ENCODE measurements around the gene RPL10A.

The RPL10A gene

DNA sequence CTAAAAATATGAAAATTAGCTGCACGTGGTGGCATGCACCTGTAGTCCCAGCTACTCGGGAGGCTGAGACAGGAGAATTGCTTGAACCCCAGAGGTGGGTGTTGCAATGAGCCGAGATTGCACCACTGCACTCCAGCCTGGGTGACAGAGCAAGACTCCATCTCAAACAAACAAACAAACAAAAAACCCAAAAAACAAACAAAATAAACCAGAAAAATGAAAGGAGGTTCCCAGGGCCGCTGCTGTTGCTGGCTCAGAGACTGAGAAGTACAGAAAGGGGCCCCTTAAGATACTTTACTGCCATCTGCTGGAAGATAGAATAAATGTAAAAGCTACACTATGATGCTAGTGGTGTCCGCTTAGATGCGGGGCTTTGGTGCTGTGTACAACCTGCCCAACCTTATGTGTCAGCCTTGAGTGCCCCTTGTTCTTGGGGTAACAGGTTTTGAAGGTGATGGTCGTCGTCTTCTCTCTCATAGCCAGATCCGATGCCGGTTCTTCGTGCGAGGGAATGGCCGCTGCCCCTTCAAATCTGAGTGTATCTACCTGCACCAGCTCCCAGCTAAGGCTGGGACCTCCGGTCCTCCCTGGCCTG, 18.8 kb upstream of the RPL10A start:
- peak; percentile 39 for DNase-seq

DNA sequence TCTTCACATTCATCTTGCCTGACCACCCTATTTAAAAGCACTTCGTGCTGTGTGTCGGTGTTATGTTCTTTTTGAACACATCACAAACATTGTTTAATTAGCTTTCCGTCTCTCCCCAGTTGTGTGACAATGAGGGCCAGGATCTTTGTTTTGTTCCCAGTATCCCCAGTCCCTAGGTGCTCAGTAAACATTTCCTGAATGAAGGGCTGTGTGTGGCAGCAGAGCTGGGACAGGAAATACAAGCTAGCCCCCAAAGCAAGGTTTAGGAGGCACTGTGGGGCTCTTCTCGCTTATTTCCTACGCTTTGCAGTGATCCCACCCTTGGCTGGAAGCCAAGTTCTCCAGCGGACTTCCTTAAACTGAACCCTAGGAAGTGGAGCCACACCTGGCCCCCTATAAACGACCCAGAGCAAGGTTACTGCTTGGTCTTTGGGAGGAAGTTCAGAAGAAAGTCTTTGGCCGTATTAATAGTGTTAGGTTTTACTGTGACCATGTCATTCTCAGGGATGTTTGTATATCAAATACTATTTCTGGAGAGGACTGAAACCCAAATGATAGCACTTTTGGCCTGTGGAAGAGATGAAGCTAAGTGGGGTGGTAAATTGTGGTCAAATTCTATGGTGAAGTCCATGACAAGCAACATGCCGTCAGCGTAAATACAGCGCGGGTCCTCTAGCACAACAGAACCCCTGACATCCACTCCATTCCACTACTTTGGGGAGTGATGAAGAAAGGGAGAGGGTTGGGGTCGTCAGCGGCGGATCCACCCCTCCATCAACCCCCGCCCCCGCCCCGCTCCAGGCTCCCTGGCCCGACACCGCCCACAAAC, 16.6 kb upstream of the RPL10A start:
- DNase-seq: no peak

DNA sequence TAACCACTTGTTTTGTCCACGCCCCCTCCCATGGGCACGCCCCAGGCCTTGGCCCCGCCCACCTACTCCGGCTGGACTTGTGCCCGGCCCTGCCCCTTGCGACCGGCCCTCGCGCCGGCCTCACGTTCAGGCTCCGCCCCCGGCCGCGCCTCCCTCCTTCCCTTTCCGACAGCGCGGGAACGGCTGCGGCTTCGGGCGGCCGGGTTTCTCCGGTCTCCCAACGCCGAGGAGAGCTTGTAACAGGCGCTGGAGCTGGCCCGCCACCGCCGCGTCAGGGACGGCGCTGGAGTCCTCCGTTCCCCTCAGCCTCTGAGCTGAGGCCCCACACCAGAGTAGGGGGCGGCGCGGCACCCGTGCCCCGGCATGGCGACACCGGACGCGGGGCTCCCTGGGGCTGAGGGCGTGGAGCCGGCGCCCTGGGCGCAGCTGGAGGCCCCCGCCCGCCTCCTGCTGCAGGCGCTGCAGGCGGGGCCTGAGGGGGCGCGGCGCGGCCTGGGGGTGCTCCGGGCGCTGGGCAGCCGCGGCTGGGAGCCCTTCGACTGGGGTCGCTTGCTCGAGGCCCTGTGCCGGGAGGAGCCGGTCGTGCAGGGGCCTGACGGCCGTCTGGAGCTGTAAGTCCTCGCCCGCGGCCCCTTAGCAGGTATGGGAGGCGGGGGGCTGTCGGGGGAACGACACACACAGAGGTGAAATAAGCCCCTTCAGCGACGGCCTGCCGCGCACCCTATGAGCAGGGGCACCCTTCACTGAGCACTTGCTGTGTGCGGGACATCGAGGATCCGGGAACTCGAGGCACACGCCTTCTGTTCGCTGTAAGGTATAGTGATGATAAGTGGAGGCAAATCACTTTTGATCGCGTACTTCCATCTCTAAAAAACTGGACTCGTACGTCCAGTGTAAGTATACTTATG, 15.8 kb upstream of the RPL10A start, which contains the start of gene FANCE:
TSS of gene FANCE (plus strand) at position 156 of the 908 bp plus-strand sequence. CDS start at position 364, 208 bp downstream.
- DNase-seq: peak; percentile 95

DNA sequence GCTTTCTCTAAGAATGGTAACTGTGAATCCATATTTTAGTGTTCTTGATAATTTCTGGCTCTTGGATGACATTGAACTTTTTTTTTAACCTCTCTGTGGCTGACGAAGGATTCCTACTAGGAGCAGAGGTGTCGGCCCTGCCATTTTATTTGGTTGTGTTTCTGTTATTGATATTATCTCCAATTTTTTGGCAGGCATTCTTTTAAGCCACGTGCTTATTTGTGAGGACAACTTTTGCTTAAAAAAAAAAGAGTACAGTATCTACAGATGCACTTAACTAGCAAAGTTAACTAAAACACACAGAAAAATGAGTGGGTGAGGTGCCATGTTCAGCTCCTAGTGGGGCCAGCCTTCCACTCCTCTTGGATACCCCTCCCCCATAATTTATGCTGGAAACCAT, 15.0 kb upstream of the RPL10A start:
- DNase-seq: no peak

DNA sequence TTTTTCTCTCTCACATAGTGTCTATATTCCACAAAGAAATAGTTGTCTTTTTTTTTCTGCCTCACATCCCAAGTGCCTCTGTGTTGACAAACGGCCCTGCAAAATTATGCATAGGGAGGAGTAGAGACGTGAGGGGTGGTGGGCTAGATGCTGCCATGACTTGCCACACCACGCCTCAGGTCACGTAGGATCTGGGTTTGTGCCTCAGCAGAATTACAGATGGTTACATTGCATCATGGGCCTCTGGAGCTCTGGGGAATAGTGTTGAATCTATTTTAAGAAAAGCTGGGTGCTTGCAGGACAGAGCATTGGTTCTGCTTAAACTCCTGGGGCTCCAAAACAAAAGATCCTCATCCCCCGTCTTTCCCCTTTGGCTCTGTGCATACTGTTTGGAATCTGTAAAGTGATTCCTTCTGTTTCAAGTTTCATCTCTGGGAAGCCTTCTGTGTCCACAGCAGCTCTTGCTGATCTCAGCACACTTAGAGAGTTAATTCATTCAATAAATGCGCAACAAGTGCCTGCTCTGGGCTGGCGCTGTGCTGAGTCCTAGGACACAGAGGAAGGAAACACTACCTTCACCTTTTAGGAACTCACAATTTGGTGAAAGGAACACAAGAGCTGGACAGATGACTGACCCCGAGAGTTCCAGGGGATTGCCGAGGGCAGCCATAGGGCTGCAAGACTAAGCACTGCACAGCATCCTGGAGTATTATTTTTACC, 13.7 kb upstream of the RPL10A start:
- DNase-seq: no peak

DNA sequence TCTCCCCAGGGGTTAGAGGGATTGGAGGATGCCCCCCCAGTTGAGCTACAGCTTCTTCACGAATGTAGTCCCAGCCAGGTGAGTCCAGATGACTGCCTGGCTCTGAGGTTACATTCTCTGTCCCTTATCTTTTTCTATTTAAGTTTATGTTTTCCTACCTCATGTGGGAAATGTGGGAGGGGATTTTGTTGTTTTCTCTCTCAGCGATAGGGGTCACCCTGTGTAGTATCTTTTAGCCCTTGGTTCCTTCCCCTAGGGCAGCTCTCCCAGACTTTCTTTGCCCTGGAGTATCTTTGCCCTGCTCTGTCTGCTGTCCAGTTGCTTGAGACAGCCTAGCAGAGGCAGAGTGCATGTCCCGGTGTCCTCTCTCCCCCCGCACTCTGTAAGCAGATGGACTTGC, 10.3 kb upstream of the RPL10A start:
- no peak for DNase-seq

DNA sequence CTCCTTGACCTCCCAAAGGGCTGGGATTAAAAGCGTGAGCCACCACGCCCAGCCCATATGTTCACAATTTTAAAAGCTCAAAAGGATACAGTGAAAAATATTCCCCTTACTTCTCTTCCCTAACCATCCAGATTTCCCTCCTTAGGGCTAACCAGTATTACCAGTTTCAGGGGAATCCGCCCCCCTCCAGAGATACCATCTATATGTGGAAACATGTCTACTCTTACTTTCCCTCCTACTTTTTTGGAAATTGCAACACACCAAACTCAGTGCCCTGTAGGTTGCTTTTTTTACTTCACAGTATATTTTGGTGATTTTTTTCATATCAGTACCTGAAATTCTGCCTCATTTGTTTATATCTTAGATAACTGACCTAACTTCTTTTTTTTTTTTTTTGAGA, 6.9 kb upstream of the RPL10A start:
- no peak for DNase-seq

DNA sequence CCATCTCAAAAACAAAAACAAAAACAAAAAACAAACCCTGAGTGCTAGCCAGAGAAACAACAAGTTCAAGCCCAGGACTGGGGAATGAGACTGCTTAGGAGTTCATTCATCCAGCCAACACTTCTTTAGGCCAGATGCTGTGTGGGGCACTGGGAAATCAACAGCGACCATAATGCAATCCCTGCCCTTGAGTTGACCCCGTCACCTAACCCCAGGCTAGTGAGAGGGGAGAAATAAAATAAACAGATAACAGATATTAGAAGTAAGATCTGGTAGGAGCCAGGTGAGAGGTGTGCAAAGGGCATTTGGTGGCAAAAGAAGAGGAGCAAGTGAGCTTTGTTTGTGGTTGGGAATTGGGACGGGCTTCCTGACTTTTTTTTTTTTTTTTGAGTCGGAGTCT, 4.9 kb upstream of the RPL10A start:
- DNase-seq: no peak

DNA sequence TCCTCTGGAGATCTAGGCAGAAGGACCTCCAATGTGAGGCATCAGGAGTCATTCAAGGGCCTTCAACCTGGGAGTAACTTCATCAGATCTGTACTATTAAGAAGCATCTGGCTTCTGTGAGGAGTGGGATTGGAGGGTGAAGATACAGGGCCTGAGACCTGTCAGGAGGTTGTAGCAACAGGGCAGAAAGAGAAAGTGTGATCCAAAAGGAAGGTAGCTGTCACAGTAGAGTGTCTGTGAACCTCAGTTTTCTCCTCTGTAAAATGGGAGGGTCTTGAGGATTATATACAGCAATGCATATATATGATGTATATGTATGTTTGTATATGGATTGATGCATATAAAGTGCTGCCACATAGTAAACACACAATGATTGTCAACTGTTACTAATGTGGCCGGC, 2.6 kb upstream of the RPL10A start:
- no peak for DNase-seq

DNA sequence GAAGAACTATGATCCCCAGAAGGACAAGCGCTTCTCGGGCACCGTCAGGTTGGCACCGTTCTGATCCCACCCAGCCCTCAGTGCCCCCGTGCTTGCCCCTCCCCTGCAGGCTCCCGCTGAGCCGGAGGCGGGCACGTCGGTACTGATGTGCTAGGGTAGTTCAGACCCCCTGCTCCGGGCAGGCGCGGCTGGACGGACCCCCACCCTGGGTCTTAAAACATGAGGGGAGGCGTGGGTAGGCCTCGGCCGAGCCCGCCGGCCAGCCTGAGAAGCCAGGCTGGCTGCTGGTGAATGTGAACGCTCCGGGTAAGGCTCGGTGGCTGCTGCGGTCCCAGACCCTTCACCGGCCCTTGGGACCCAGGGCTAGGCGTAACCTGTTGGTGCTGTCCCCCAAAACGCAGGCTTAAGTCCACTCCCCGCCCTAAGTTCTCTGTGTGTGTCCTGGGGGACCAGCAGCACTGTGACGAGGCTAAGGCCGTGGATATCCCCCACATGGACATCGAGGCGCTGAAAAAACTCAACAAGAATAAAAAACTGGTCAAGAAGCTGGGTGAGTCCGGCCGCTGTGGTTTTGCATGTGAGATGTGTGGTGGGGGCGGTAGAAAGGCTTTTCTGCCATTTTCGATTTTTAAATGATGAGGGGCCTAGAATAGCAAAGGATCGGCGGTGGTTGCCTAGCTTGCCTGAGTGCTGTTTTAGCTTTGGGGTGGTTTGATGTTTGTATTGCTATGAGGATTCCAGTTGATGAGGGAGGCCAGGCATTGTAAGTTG, 964 bp downstream of the RPL10A start:
- no peak for DNase-seq

DNA sequence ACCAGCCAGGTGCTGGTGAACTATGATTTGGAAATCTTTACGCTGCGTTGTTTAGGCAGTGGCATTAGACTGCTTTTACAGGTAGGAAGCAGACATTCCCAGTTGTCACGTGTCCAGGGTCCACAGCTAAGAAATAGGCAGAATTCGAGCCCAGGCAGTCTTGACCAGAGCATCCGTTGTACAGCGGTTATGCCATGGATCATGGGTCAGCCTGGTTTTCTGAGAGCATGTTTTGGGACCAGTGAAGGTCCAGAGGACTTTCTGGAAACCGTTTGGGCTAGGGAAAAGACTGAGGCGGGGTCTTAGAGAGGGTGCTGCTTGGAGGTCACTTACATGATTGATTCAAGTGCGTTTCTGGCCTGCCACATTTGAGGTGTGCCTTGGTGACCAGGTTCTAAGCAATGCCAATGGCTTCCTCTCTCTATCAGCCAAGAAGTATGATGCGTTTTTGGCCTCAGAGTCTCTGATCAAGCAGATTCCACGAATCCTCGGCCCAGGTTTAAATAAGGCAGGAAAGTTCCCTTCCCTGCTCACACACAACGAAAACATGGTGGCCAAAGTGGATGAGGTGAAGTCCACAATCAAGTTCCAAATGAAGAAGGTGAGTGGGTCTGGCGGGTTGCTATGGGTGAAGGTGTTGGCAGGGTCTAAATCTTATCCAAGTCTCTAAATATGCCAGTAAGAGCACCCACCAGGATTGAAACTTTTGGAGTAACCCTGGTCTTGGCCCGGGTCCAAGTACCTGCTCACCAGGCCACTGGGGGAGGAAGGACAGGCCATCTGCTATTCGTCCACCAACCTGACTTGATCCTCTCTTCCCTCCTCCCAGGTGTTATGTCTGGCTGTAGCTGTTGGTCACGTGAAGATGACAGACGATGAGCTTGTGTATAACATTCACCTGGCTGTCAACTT, 1.8 kb downstream of the RPL10A start:
- no peak for DNase-seq

DNA sequence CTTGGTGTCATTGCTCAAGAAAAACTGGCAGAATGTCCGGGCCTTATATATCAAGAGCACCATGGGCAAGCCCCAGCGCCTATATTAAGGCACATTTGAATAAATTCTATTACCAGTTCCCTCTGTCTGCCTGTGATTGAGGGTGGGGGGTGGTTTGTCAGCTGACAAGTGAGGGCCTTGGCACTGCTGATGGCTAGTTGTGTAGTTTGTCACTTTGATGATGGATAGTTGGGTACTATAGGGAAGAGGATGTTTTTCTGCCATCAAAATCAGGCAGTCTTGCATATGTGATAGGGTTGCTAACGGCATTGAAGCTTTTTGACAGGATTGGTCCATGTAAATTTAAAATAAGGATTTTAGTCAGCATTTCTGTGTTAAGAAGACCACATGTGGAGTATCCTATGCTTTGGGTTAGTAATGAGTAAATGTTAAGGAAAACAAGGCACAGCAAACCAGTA, 2.5 kb downstream of the RPL10A start:
- no peak for DNase-seq

DNA sequence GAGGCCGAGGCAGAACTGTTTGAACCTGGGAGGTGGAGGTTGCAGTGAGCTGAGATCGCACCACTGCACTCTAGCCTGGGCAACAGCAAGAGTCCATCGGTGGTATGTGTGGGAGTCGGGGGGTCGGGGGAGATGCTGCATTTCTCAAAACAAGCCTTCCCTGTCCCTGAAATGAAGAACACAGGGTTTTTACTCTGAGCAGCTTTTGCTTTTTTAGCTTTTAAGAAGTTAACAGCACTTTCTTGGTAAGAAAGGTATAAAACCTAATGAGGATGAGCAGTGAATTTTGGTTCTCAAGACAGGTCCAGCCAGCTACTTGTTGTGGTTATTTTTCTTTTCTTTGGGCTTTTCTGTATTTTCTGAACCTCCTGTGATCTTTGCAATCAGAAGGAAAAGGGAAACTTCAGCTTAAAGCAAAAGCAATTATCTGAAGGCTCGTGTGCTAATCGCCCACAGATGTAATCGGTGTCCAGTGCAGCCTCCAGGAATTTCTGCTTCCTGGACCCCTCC, 3.7 kb downstream of the RPL10A start:
- no peak for DNase-seq

DNA sequence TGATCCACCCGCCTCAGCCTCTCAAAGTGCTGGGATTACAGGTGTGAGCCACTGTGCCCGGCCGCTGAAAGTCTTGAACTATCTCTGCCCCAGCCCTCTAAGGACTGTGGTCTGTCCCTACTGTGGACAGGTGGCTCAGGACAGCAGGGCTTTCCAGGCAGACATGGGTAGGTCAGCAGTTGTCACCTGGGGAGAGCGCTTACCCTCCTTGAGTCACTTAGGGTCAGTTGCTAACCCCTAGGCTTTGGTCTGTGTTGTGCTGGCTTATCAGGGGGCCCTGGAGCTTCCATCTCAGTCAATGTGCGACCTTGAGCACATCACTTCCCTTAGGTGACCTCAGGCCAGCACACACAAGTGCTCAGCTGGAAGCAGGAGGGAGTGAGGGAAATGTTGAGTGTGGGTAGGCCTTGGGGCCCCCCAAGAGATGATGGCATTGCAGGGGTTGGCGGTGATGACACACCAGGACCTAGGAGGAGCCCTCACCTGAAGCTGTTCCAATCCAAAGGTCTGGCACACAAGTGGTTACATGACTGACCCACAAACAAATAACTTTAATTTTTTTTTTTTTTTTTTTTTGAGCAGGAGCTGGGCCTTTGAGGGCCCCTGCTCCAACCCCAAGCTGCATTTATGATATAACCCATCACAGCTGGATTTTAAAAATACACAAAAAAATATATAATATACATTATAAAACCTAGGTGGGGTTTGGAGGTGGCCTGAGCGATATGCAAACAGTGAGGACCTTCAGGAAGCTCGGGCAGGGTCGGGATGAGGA, 5.1 kb downstream of the RPL10A start:
- no peak for DNase-seq

DNA sequence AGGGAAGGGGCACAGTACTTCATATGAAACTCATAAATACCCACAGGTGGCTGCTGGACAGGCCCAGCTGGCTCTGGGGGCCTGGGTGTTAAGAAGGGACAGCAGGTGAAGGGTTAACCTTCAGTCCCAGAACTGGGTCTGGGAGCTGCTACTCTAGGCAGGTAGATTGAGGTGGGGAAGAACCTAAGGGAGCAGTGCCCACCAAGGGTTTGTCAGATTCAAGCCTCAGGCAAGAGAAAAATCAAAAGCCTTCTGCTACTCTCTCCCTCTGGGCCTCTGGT, 5.6 kb downstream of the RPL10A start:
- DNase-seq: no peak

DNA sequence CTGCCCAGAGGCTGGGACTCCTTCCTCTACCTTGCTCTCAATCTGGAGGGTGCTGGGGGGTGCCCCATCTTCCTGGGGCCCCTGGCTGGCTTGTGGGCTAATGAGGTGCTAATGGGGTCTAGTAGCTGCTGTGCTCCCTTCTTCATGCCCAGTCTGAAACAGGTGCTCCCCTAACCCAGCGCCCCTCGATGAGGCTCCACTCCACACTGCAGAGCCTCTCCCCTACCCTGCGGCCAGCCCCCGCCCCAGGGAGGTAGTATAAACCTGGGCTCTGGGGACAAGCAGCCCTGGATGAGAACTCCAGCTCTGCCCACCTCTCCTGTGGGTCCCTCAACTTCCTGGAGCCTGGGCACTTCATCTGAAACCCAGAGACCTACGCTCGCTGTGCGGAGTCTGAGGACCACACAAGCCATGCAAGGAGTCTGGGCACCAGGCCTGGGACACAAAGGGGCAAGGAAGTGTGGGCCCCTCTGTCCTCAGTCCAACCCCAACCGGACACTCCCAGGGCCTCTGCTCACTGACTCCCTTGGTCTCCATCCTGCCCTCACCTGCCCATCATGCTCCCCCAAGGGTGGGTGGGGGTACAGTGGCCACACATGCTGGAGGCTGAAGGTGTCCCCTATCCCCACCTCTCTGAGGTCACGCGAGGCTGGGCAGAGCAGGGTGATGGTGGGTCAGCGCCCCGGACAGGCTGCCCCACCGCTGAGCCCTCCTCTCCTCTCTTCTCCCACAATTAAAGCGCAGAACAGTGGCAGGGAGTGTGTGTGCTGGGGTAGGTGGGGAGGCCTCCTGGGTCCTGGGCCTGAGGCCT, 6.1 kb downstream of the RPL10A start:
- DNase-seq: no peak

DNA sequence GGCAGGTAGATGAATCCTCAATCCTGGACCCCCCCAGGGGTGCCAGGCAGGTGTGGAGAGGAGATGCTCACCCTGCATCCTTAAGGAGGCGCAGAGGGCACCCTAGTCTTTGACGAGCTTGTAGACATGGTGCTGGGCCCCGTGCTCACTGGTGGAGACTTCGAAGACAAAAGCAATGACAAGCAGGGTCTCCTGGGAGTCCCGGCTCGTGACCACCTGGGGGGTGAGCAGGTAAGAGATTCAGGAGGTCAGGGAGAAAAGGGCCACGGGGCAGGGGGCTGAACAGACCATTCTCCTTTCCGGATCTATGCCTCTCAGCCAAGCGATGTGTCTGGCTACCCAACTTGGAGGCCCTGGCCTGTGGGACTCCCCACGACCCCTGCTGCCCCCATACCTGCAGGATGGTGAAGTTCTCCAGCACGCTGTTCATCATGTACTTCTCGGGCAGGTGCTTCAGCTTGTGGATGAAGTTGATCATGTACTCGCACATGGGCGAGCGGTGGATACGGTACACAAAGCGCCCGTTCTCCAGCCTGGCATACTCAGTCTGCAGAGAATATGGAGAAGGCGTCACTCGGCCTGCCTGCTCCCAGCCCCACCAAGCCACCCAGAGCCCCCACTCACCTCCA, 6.9 kb downstream of the RPL10A start:
- DNase-seq: no peak

DNA sequence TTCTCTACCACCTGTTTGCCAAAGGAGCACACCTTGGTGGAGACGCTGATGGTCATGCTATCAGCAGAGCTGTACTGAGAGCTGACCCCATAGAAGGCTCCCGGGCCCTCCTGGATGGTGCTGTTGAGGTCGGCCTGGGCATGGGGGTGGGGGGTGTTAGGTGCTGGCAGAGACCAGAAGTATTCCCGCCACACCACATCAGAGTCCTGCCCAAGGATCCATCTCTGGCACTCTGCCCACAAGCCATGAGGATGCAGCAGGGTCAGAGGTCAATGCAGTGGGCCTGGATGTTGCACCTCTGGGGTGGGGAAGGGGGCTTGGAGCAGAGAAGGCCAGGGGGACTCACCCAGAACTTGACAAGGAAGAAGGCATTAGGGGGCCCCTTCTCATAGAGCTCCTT, 7.4 kb downstream of the RPL10A start:
- DNase-seq: no peak

DNA sequence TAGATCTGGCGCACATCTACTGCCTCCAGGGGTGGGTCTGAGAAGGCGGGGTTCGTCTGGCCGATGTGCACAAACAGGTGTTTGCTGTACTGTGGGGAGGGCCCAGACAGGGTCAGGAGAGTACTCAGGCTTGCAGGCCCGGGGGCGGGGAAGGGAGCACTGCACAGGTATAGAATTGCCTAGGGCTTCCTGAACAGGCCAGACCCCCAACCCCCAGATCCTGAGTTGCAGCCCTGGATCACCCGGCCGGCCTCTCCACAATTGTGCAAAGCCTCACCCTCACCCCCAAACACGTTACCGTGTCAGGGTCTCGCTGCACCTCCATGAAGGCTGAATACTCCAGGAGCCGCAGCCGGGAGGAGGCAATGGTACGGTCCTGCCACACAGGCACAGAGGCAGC, 7.8 kb downstream of the RPL10A start:
- no peak for DNase-seq

All from T1000 (cell line).